NB4 (cell line): ENCODE measurements around the gene DUOX1.

Experiments used
- CTCF ChIP-seq: IDR thresholded peaks from one replicate; pipeline ENCODE4 v1.5.1; 2012; ENCODE audit warnings: low read depth, low read length
- POLR2A ChIP-seq: IDR thresholded peaks from 2 replicates; pipeline ENCODE4 v1.6.1; 2011; ENCODE audit warnings: mild to moderate bottlenecking; ENCODE audit not compliant: insufficient read length; ENCODE audit errors: extremely low read depth

GRCh38 chr15:45201557-45201859 is 71.7 kb downstream of the DUOX1 start:
- no peak for TF ChIP-seq CTCF
- TF ChIP-seq POLR2A: no peak
